SK-N-MC (cell line): Measurements from ENCODE around the gene LASP1.

ENCODE experiments used
- EZH2 ChIP-seq: fragments of 200-600 bp; sonication (generic); IDR thresholded peaks from one replicate; pipeline ENCODE4 v1.6.1; 2017; ENCODE audit warnings: antibody characterized with exemption
- POLR2AphosphoS5 ChIP-seq: IDR thresholded peaks from 2 replicates; pipeline ENCODE4 v1.6.1; 2012; ENCODE audit warnings: mild to moderate bottlenecking, low read depth, low read length, borderline replicate concordance

GRCh38 chr17:38870259-38871165, 654 bp downstream of the LASP1 start:
- TF ChIP-seq EZH2: no peak
- TF ChIP-seq POLR2AphosphoS5: no peak; the same call in 1 of the 2 replicates
